Lower lobe of right lung (tissue), 2 donors: ENCODE results near the gene ARPIN. TPM values are rescaled to one million over a fixed set of nuclear protein-coding genes. Genes with fewer than 3 reads are reported as not detected.
"Not testable (repeated sequence)": the region's sequence is repeated elsewhere in the genome, so short reads cannot be mapped to it uniquely, and the experiment has no call there.

Source experiments
- ATAC-seq, 2 donors: fragments of 200-7000 bp; cut with Tn5 transposase; one replicate each; pipeline ENCODE4 v1.9.1; 2020 to 2022; ENCODE audit warnings: mild to moderate bottlenecking in 2 of 2, moderate library complexity in 2 of 2
- DNase-seq: peaks from one replicate; pipeline ENCODE4 v3.0.0-alpha.2; 2020
- H3K27ac ChIP-seq: fragments of 200-600 bp; one replicate; pipeline ENCODE4 v1.8.0; 2022
- H3K27me3 ChIP-seq: fragments of 200-600 bp; one replicate; pipeline ENCODE4 v1.8.0; 2022; ENCODE audit warnings: low read depth
- H3K36me3 ChIP-seq: fragments of 200-600 bp; one replicate; pipeline ENCODE4 v1.8.0; 2022; ENCODE audit warnings: mild to moderate bottlenecking
- H3K4me1 ChIP-seq: fragments of 200-600 bp; one replicate; pipeline ENCODE4 v1.8.0; 2022
- H3K4me3 ChIP-seq: fragments of 200-600 bp; one replicate; pipeline ENCODE4 v1.8.0; 2022; ENCODE audit warnings: mild to moderate bottlenecking
- H3K9me3 ChIP-seq: fragments of 200-600 bp; one replicate; pipeline ENCODE4 v1.8.0; 2022
- intact Hi-C: fragments of 100-400 bp; cut with DNase I; formaldehyde crosslinking; loops from one replicate; pipeline ENCODE4 v1.11.0; 2022
- long read RNA-seq: library from polyadenylated mRNA; unstranded; transcript quantifications from one replicate; pipeline ENCODE4 v2.0.0, GENCODE V29; 2021
- total RNA-seq: library from RNA; stranded (reverse); fragmentation: NEBNext Ultra II Directional; extraction: Animal tissue kit (Norgen Biotek cat#: 25700); gene quantifications from one replicate; pipeline ENCODE4 v1.2.1, GENCODE V29; 2021
- TF ChIP-seq, protein P1 (sequence below): fragments of 200-600 bp; IDR thresholded peaks from one replicate; pipeline ENCODE4 v1.8.0; 2022; ENCODE audit warnings: antibody characterized with exemption, mild to moderate bottlenecking
- donor health status: DM: no; HTN: yes; CAD: no; lungs with severe emphysema.

Gene ARPIN
- total RNA-seq = 30.9 TPM
- long read RNA-seq, full-length matches to known transcripts = 18 of 46 reads
- long read RNA-seq, partial matches to known transcripts = 8 of 46 reads
- long read RNA-seq, other reads (novel, unspliced or antisense) = 20 of 46 reads

DNA sequence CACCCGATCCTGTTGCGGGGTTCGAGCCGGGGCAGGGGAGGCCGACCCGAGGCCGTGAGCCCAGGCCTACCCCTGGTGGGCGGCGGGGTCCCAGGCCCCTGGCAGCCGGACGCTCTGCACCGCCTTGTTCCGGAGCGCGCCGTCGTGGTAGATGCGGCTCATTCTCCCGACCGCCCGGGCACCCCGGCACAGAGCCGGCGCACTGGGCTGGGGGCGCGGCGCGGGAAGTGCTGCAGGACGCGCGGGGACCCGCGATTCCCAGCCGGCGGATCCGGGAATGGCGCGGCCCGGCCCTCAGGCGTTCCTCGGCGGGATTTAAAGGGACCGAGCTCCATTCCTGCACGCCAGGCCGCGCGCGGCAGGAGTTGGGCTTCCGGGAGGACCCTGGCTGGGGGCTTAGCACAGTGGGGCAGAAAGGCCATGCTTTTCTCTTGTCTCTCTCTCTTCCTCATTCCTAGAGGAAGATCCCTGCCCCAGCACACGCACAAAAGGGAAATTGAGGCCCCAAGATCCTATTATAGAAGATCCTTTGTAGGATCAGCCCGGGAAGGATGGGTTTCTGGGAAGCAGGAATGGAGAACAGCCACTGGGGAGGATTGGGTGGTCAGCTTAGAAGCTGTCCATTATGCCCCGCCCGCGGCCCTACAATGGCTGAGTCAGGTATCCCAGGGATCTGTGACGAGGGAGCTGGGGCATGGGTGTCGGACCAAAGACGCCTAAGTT, at the start of gene ARPIN:
ARPIN (minus strand) TSS at position 279 of the 723 bp plus-strand sequence; CDS start at position 162, 117 bp downstream.
- DNase-seq = peak; percentile 73
- Histone ChIP-seq H3K4me1 (peaks cover 22% of the 10 kb centered on the region), H3K4me3 (peak within 1 kb of the TSS; percentile 84), H3K27me3 (no peaks in the 10 kb centered on the region), H3K36me3 (peaks cover 4% of the 10 kb centered on the region), H3K27ac (peak within 1 kb of the TSS; percentile 88), H3K9me3 (no peaks in the 10 kb centered on the region)
- intact Hi-C loops = no loop called here
- TF ChIP-seq, protein P1, sequence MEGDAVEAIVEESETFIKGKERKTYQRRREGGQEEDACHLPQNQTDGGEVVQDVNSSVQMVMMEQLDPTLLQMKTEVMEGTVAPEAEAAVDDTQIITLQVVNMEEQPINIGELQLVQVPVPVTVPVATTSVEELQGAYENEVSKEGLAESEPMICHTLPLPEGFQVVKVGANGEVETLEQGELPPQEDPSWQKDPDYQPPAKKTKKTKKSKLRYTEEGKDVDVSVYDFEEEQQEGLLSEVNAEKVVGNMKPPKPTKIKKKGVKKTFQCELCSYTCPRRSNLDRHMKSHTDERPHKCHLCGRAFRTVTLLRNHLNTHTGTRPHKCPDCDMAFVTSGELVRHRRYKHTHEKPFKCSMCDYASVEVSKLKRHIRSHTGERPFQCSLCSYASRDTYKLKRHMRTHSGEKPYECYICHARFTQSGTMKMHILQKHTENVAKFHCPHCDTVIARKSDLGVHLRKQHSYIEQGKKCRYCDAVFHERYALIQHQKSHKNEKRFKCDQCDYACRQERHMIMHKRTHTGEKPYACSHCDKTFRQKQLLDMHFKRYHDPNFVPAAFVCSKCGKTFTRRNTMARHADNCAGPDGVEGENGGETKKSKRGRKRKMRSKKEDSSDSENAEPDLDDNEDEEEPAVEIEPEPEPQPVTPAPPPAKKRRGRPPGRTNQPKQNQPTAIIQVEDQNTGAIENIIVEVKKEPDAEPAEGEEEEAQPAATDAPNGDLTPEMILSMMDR = no peak
- ATAC-seq = peak; percentile 81 to 88

DNA sequence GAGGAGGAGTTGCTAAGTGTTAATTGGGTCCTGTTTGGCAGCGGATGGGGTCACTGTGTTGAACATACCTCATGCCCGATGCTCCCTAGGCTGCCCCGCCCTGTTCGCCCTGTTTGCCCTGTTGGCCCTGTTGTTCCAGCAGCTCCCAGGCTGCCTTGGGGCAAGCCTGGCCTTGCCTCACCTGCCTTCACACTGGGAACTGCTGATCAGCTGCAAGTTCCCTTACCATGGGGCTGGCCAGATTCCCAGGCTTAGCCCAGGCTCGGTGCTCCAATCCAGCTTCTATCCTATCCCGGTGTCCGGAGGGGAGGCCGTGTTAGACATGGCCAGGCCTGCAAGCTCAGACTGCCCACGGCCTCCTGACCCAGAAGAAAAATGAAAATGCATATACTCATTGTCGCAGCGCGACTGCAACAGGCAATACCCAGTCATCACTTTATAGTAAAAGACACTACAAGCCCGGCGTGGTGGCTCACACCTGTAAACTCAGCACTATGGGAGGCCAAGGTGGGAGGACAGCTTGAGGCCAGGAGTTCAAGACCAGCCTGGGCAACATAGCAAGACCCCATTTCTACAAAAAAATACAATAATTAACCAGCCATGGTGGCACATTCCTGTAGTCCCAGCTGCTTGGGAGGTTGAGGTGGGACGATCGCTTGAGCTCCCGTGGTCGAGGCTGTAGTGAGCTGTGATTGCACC, 45.5 kb upstream of the ARPIN start:
- intact Hi-C loops = no loop called here
- H3K36me3 ChIP-seq = no peaks in the 10 kb centered on the region
- DNase-seq (peak; percentile 53), ATAC-seq (peak; percentile 18 to 45)
- no peaks in the 10 kb centered on the region for H3K27me3 ChIP-seq
- H3K4me1 ChIP-seq = no peaks in the 10 kb centered on the region
- H3K27ac ChIP-seq = peak overlapping the region; percentile 31
- H3K9me3 ChIP-seq = no peaks in the 10 kb centered on the region
- H3K4me3 ChIP-seq = no peak overlapping the region
- TF ChIP-seq, protein P1 = no peak

DNA sequence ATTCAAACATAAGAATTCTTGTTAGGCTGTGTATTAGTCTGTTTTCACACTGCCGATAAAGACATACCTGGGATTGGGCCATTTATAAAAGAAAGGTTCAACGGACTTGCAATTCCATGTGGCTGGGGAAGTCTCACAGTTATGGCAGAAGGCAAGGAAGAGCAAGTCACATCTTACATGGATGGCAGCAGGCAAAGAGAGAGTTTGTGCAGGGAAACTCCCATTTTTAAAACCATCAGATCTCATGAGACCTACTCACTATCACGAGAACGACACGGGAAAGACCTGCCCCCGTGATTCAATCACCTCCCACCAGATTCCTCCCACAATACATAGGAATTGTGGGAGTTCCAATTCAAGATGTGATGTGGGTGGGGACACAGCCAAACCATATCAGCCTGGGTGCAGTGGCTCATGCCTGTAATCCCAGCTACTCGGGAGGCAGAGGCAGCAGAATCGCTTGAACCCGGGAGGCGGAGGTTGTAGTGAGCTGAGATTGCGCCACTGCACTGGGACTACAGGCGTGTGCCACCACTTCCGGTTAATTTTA, 42.8 kb upstream of the ARPIN start:
- H3K27me3 ChIP-seq, intact Hi-C loops, H3K27ac ChIP-seq, DNase-seq, H3K4me1 ChIP-seq, H3K36me3 ChIP-seq, ATAC-seq, H3K4me3 ChIP-seq, H3K9me3 ChIP-seq: not testable (repeated sequence)

DNA sequence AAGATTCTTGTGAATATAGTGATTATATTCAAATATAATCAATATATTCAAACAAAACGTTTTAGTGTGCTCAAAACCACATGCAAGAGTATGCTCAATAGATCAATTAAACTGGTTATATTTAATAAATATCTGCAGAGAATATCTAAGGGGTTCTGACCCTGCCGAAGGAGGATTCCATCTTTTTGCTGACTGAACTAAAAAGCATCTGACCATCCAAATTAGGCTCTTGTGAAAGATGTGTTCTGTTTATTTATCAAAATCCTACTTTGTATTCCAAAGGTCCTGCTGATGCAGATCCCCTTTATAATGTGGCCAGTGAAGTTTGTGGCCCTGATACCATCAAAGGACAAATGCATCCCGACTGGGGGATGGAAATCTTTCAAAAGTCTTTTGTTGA, 41.8 kb upstream of the ARPIN start:
- no peaks in the 10 kb centered on the region for H3K9me3 ChIP-seq
- H3K4me3 ChIP-seq = no peak overlapping the region
- intact Hi-C loops = no loop called here
- H3K27me3 ChIP-seq = no peaks in the 10 kb centered on the region
- ATAC-seq = no peak
- no peak for DNase-seq
- H3K4me1 ChIP-seq = no peaks in the 10 kb centered on the region
- H3K36me3 ChIP-seq = no peaks in the 10 kb centered on the region
- H3K27ac ChIP-seq = no peak overlapping the region
- TF ChIP-seq, protein P1 = no peak

DNA sequence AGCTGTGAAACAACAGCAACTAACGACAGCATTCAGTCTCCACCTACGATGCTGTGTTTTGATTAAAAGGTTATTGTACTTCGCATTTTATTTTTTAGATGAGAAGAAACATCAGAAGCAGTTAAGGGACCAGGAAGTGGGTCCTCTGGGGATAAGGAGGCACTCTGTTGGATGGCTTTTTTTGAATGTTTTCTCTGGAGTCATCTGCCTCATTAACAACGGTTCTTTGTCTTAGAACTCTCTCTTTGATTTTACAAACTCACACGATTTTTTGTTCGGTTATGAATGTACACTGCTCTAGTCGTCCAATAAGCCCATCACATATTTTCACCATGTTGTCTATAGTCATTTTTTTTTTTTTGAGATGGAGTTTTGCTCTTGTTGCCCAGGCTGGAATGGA, 36.0 kb upstream of the ARPIN start:
- DNase-seq = no peak
- H3K36me3 ChIP-seq = no peaks in the 10 kb centered on the region
- no peak overlapping the region for H3K4me3 ChIP-seq
- H3K27me3 ChIP-seq = no peaks in the 10 kb centered on the region
- H3K27ac ChIP-seq = no peak overlapping the region
- TF ChIP-seq, protein P1 = no peak
- no peak for ATAC-seq
- no peaks in the 10 kb centered on the region for H3K9me3 ChIP-seq
- intact Hi-C loops = no loop called here
- no peaks in the 10 kb centered on the region for H3K4me1 ChIP-seq
